ENCODE data around the gene FXYD3.
A peak's percentile ranks its signal among the peaks of the same experiment; 100 is the strongest.
"Not testable (repeated sequence)": the region's sequence is repeated elsewhere in the genome, so short reads cannot be mapped to it uniquely, and the experiment has no call there.

Gene FXYD3

DNA sequence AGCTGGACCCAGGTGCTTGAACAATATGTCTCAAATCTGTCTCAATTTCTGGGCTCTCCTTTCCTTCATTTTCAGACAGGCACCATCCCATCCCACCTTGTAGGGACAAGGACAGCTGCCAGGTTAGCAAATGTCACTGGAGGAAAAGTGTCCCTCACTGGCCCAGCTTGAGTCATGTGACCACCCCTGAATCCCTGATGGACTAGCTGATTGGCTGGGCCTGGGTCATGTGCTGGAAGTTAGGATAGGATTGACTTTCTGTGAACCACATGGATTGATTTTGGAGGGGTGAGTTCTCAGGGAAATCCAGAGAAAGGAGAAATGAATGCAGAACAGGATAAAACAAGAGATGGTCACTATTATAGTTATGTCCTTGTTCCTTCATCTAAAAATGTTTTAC is 28.2 kb upstream of the FXYD3 start:
- DNase-seq = no peak

DNA sequence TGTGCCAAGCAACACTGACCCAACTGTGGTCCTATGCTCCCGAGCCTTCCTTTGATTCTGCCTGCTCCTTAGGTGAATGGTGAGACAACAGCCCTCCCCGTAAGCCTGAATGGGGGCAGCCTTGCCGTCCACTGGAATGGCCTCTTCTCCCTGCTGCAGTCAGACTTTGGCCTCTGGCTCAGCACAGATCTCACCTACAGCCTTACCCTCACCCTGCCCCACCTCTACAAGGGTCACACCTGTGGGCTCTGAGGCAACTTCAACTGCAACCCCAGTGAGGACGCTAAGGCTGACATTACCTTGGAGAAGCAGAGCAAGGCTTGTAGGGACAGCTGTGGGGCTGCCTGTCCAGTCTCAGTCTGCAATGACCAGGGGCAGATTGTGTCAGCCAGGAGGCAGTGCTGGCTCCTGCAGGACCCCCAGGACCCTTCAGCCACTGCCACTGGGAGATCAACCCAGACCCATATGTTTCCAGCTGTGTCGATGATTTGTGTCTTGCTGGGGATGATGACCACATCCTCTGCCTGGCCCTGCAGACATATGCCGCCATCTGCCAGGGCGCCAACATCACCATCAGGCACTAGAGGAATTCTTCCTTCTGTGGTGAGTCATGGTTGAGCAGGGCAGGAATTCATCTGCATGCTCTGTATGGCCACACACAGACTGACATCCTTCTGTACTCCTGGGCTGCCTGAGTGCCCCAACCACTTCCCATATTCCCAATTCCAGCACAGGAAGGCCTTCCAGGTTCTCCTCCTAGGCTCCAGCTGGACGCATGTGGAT is 27.3 kb upstream of the FXYD3 start:
- peak; percentile 86 for DNase-seq

DNA sequence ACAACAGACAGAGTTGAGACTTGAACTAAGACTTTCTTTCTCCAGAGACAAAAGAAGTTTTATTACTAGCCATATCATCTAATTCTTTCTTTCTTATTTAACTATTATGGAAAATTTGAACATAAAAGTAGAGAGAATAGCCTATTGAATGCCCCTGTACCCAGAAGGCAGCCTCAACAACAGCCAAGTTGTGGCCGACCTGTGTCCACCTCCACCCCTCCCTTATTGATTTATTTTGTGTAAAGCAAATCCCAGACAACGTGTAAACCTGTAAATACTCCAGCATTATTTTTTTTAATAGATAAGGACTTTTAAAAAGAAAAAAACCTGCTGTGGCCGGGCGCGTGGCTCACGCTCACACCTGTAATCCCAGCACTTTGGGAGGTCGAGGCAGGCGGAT is 26.1 kb upstream of the FXYD3 start:
- DNase-seq = no peak

DNA sequence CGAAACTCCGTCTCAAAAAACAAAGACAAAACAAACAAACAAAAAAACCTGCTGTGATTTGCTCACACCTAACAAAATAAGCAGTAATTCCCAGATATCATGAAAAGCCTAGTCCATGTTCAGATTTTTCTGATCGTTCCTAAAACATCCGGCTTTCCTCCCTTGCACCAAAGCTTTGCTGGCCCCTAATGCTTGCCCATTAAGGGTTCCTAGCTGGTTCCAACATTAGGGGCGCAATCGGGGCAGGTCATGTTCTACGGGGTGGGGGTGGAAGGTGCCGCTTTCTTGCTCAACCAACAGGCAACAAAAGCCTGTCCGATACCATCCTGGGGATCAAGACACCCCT is 25.5 kb upstream of the FXYD3 start:
- DNase-seq = no peak

- peak; percentile 30 for DNase-seq
These were observed 25.0 kb upstream of the FXYD3 start for GRCh38 chr19:35090506-35091214.

GRCh38 chr19:35093430-35093829 is 22.2 kb upstream of the FXYD3 start:
- no peak for DNase-seq

- no peak for DNase-seq
These were observed 21.5 kb upstream of the FXYD3 start for GRCh38 chr19:35093941-35094647.

- no peak for DNase-seq
These were observed 21.0 kb upstream of the FXYD3 start for GRCh38 chr19:35094656-35095055.

DNA sequence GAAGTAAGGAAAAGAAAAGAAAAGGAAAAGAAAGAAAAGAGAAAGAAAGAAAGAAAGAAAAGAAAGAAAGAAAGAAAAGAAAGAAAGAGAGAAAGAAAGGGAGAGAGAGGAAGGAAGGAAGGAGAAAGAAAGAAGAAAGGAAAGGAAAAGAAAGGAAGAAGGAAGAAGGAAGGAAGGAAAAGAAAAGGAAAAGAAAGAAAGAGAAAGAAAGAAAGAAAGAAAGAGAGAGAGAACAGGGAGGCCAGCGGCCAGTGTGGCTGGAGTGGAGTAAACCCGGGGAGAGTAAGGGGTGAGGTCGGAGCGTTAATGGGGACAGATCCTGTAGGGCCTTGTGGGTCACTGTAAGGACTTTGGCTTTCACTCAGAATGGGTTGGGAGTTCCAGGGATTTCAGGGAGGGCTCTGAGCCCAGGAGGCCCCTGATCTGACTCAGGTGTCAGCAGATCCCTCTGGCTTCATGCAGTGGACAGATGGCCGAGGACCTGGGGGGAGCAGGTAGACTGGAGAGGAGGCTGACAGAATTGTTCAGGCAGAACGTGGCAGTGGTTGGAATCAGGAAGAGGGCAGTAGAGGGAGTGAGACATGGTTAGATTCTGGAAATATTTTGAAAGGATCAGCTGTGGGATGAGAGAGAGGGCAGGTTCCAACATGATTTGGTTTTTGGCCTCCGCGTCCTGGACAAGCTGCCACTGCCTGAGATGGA is 19.8 kb upstream of the FXYD3 start:
- no peak for DNase-seq

DNA sequence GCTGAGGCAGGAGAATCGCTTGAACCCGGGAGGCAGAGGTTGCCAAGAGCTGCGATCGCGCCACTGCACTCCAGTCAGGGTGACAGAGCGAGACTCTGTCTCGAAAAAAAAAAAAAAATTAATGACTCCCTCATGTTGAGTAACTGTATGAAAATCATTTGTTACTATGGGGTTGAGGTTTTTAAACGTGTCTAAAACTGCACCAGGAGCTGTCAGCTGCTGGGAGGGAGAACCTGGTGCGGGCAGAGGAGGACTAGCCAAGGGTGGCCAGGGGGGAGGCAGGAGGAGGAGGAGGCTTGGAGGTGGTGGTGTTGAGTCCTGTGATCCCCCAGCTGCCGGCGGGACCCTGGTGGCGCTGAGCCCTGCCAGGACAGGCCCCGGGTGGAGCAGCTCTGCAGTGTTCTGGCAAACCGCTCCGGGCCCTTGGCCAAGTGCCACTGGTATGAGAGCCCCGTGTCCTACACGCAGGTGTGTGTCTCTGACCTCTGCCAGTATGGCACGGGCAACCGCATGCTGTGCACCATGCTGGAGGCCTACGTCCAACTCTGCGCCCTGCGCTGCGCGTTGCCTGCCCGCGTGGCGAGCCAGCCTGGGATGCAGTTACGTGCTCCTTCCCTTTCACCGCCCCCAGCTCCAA is 17.1 kb upstream of the FXYD3 start:
- no peak for DNase-seq

DNA sequence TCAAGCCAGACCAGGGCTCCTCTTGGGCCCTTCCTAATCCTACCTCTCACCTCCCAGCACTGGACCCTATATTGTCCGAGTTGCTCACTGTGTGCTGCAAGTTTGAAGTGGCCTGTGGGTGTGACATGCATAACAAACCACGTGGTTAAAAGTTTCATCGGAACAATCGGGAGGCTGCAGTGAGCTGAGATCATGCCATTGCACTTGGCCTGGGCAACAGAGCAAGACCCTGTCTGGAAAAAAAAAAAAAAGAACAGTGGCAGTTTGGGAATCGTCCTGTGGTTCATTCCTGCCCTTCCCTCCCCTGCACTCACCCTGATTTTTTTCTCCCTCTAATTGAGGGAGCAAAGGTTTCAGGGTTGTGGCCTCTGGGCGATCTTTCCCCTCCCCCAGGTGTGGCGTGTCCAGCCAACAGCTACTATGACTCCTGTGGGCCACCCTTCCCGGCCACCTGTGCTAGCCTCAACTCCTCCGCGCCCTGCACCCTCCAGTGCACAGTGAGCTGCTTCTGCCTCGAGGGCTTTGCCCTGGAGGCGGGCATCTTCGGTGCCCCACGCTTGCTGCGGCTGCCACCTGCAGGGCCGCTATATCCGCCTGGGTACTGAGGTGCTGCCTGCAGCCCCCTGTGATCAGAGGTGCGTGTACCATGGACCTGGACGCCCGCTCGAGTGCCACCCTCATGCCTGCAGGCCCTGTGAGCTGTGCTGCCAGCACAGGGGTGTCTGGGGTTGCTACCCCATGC is 16.3 kb upstream of the FXYD3 start:
- no peak for DNase-seq

DNA sequence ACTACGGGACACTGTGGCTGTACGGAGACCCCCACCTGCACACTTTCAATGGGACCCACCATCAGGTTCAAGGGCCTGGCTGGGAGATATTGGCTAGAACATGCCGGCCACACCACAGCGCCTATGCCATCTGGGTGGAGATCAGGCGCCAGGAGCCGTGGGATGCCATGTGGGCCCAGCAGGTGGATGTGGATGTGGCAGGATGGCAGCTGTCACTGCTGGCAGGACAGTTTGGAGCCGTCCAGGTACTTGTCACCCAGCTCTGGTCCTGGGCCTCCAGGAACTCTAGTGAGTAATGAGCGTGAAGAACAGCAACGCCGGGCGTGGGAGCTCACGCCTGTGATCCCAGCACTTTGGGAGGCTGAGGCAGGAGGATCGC is 15.7 kb upstream of the FXYD3 start:
- DNase-seq = no peak

DNA sequence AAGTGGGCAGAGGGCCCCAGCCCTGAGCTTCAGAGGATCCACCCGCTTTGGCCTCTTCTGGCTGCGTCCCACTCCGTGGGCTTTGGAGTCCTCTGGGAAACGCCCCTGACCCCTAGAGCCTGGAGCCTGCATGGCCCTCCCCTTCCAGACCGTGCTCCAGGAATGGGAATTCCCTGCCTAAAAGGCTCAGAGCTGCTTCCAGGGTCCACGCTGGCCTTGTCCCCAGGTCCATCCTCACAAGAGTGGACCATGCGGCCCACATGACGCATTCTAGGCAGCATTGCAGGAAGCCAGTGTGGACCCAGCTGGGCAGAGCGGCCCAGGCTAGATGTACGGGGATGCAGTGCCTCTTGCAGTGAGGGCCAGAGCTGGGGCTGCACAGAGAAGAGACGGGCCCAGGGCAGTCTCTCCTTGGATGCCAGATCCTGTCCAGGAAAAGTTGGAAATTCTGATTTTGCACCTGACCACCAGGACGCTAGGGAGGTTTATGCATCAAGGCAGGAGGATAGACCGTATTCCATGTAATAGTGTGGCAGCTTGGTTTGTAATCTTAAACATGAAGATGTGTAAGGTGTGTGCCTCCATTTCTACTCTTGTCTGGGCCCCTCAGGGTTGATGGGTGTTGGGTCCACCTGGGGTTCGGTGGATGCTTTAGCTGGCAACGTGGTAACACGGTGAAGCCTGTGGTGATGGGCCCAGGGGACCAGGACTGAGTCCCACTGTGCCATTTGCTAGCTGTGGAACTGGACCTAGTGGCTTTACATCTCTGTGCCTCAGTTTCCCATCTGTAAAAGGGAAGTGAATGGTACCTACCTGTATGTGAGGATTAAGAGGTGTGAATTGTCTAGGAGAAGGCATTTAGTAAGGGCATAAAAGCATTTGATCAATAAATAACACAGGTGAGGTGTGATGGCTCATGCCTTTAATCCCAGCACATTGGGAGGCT is 14.8 kb upstream of the FXYD3 start:
- DNase-seq = no peak

DNA sequence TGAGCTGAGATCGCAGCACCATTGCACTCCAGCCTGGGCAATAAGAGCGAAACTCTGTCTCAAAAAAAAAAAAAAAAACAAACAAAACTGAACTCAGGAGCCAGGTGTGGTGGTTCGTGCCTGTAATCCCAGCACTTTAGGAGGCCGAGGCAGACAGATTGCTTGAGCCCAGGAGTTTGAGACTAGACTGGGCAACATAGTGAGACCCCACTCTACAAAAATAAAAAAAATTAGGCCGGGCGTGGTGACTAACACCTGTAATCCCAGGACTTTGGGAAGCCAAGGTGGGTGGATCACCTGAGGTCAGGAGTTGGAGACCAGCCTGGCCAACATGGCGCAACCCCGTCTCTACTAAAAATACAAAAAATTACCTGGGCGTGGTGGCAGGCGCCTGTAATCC is 13.7 kb upstream of the FXYD3 start:
- not testable (repeated sequence) for DNase-seq

- not testable (repeated sequence) for DNase-seq
These were observed 12.0 kb upstream of the FXYD3 start for GRCh38 chr19:35103614-35104013.

DNA sequence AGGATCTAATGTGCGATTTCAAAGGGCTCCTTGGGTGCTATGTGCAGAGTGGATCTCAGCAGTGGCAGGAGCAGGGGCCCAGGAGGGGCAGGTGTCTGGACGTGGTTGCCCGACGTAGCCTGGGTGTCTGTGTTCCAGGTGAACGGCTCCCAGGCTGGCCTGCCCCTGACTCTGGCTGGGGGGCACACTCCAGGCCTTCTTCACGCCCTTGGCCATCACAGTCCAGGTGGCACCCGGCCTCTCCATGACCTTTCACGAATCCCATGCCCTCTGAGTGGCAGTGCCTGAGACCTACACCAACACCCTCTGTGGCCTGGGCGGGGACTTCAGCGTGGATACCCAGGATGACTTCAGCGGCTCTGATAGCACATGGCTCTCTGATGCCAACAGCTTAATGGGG is 11.3 kb upstream of the FXYD3 start:
- no peak for DNase-seq

GRCh38 chr19:35105047-35105410 is 10.6 kb upstream of the FXYD3 start:
- no peak for DNase-seq

DNA sequence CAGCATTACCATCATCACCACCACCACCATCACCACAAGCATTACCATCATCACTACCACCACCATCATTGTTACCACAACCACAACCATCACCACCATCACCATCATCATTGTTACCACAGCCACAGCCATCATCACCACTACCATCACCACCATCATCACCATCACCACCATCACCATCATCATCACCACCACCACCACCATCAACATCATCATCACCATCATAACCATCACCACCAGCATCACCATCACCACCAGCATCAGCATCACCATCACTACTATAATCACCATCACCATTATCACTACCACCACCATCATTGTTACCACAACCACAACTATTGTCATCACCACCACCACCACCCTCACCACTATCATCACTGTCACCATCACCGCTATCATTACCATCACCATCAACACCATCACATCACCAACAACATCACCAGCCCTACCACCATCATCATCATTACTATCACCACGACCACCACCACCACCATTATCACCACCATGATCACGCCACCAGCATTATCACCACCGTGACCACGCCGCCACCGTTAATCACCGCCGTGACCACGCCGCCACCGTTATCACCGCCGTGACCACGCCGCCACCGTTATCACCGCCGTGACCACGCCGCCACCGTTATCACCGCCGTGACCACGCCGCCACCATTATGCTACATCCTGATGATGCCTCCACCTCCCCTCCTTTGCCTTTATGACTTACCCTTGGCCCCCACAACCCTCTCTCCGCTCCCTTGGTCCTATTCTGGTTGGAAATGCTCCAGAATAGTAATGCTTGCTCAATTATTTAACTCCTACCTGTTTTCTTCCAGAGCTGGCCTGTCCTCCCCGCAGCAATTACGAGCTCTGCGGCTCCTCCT is 10.0 kb upstream of the FXYD3 start:
- DNase-seq = no peak

- no peak for DNase-seq
These were observed 9.4 kb upstream of the FXYD3 start for GRCh38 chr19:35106291-35106583.

DNA sequence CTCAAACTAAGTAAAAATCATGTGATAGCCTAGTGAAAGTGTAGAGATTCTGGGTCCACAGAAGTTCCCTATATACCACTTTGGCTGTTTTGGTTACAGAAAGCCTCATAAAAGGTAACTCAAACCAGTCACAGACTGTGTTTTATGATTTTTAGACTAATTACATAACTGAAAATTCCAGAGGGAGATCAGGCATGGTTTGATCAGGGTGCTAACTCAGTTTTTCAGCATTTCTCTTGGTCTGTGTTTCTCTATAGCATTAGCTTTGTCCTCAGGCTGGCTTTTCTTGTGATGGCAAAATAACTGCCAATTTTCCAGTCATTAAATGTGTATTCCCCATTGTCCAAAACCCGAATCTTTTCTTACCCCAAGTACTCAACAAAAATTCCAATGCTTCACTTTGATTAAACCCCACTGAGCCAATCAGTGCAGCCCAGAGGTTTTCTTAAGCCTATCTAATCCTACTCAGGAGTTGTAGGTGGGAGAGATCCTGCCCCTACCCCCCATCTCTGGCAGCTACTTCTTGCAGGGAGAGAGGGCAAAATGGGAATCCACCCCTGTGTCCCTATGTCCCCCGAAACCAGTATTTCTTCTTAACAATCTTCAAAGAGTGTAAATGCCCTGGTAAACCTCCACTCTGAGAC is 8.6 kb upstream of the FXYD3 start:
- no peak for DNase-seq

Data from NCI-H226 (cell line).